ENCODE measurements around the gene TOPBP1.

DNA sequence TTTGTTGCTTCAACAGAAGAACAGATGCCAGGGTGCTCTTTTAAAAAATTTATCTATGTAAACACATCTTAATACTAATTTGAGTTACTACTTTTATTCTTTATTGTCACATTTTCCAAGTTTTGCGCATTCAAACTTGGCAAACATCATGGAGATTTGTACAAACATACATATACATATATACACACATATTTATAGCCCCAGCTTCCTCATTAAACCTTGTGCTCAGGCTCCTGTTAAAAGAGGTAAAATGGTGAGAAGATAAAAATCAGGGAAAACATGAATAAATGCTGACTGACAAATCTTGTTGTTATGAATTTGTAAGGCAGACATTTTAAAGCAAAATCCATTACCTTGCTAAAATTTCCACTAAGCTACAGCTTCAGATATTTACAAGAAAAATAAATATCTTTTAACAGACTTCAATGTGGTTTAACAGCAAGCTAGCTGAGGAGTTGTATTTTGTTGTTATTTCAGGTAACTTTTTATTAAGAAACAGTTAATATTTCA lies 61.1 kb downstream of the TOPBP1 start:
- TF ChIP-seq POLR2A (IDR thresholded peaks at IDR 0.05; ENCODE audit: low read depth) (no peak), EP300 (IDR thresholded peaks at IDR 0.05) (no peak), POLR2AphosphoS5 (IDR thresholded peaks at IDR 0.05) (no peak)
- TF ChIP-seq, protein P1, sequence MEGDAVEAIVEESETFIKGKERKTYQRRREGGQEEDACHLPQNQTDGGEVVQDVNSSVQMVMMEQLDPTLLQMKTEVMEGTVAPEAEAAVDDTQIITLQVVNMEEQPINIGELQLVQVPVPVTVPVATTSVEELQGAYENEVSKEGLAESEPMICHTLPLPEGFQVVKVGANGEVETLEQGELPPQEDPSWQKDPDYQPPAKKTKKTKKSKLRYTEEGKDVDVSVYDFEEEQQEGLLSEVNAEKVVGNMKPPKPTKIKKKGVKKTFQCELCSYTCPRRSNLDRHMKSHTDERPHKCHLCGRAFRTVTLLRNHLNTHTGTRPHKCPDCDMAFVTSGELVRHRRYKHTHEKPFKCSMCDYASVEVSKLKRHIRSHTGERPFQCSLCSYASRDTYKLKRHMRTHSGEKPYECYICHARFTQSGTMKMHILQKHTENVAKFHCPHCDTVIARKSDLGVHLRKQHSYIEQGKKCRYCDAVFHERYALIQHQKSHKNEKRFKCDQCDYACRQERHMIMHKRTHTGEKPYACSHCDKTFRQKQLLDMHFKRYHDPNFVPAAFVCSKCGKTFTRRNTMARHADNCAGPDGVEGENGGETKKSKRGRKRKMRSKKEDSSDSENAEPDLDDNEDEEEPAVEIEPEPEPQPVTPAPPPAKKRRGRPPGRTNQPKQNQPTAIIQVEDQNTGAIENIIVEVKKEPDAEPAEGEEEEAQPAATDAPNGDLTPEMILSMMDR (IDR thresholded peaks at IDR 0.05), result no peak

All from esophagus muscularis mucosa (tissue), 4 donors.